ENCODE data around the gene MT1X. TPM values are rescaled to one million over a fixed set of nuclear protein-coding genes. Genes with fewer than 3 reads are reported as not detected.
"Not testable (repeated sequence)": the region's sequence is repeated elsewhere in the genome, so short reads cannot be mapped to it uniquely, and the experiment has no call there.

Gene MT1X
- polyA plus RNA-seq, 3 donors: 2,752 to 5,906 (median 2,980) TPM

GRCh38 chr16:56697456-56698155 is 15.3 kb downstream of the MT1X start:
- WGBS, 3 donors: 93 to 98% (median 93%) methylated on average over 5 of the region's 5 CpGs
- H3K27ac ChIP-seq (ENCODE audit: low read depth, low read length): no peak overlapping the region

- H3K27ac ChIP-seq (ENCODE audit: low read depth, low read length): no peak overlapping the region
- 7 to 100% (median 49%) methylated on average over 1 of the region's 1 CpG for WGBS, 3 donors
These were observed 17.9 kb downstream of the MT1X start for GRCh38 chr16:56700195-56700594.

- H3K27ac ChIP-seq (ENCODE audit: low read depth, low read length): no peak overlapping the region
- WGBS, 3 donors: 93 to 100% (median 100%) methylated on average over 1 of the region's 1 CpG
These were observed 18.4 kb downstream of the MT1X start for GRCh38 chr16:56700631-56701030.

- H3K27ac ChIP-seq (ENCODE audit: low read depth, low read length): no peak overlapping the region
- 86 to 90% (median 86%) methylated on average over 7 of the region's 7 CpGs for WGBS, 3 donors
These were observed 19.3 kb downstream of the MT1X start for GRCh38 chr16:56701534-56701933.

- 86 to 88% (median 86%) methylated on average over 5 of the region's 5 CpGs for WGBS, 3 donors
- H3K27ac ChIP-seq (ENCODE audit: low read depth, low read length): no peak overlapping the region
These were observed 20.6 kb downstream of the MT1X start for GRCh38 chr16:56702836-56703235.

- WGBS, 3 donors: 62 to 74% (median 70%) methylated on average over 13 of the region's 13 CpGs
- no peak overlapping the region for H3K27ac ChIP-seq (ENCODE audit: low read depth, low read length)
These were observed 26.5 kb downstream of the MT1X start for GRCh38 chr16:56708525-56709442.

GRCh38 chr16:56709443-56710040 is 27.3 kb downstream of the MT1X start:
- H3K27ac ChIP-seq (ENCODE audit: low read depth, low read length): no peak overlapping the region
- WGBS, 3 donors: 86 to 92% (median 88%) methylated on average over 4 of the region's 4 CpGs

GRCh38 chr16:56710181-56710737 is 28.0 kb downstream of the MT1X start:
- H3K27ac ChIP-seq (ENCODE audit: low read depth, low read length): no peak overlapping the region
- 66 to 88% (median 85%) methylated on average over 3 of the region's 3 CpGs for WGBS, 3 donors

- no peak overlapping the region for H3K27ac ChIP-seq (ENCODE audit: low read depth, low read length)
- 89 to 95% (median 94%) methylated on average over 2 of the region's 2 CpGs for WGBS, 3 donors
These were observed 29.6 kb downstream of the MT1X start for GRCh38 chr16:56711862-56712261.

- 89 to 93% (median 91%) methylated on average over 2 of the region's 2 CpGs for WGBS, 3 donors
- no peak overlapping the region for H3K27ac ChIP-seq (ENCODE audit: low read depth, low read length)
These were observed 31.5 kb downstream of the MT1X start for GRCh38 chr16:56713794-56714193.

GRCh38 chr16:56715126-56715525 is 32.9 kb downstream of the MT1X start:
- 81 to 86% (median 85%) methylated on average over 4 of the region's 4 CpGs for WGBS, 3 donors
- no peak overlapping the region for H3K27ac ChIP-seq (ENCODE audit: low read depth, low read length)

GRCh38 chr16:56716761-56717160 is 34.5 kb downstream of the MT1X start:
- no peak overlapping the region for H3K27ac ChIP-seq (ENCODE audit: low read depth, low read length)
- WGBS, 3 donors: 78 to 85% (median 79%) methylated on average over 3 of the region's 3 CpGs

GRCh38 chr16:56717532-56717931 is 35.3 kb downstream of the MT1X start:
- not testable (repeated sequence) for H3K27ac ChIP-seq (ENCODE audit: low read depth, low read length)
- 94 to 98% (median 95%) methylated on average over 2 of the region's 2 CpGs for WGBS, 3 donors

- H3K27ac ChIP-seq (ENCODE audit: low read depth, low read length): no peak overlapping the region
- WGBS, 3 donors: 66 to 82% (median 68%) methylated on average over 5 of the region's 5 CpGs
These were observed 40.1 kb downstream of the MT1X start for GRCh38 chr16:56722200-56722842.

- 91 to 98% (median 91%) methylated on average over 3 of the region's 3 CpGs for WGBS, 3 donors
These were observed 41.9 kb downstream of the MT1X start for GRCh38 chr16:56724191-56724590.

GRCh38 chr16:56726283-56726682 is 44.0 kb downstream of the MT1X start:
- H3K27ac ChIP-seq (ENCODE audit: low read depth, low read length): no peak overlapping the region
- WGBS, 3 donors: 79 to 86% (median 85%) methylated on average over 2 of the region's 2 CpGs

More at GRCh38 chr16:56724191-56724590, 41.9 kb downstream of the MT1X start:
- no peak overlapping the region for H3K27ac ChIP-seq (ENCODE audit: low read depth, low read length)

GRCh38 chr16:56726926-56727325 is 44.7 kb downstream of the MT1X start:
- 92 to 95% (median 94%) methylated on average over 6 of the region's 6 CpGs for WGBS, 3 donors
- no peak overlapping the region for H3K27ac ChIP-seq (ENCODE audit: low read depth, low read length)

- 93 to 97% (median 93%) methylated on average over 1 of the region's 1 CpG for WGBS, 3 donors
- H3K27ac ChIP-seq (ENCODE audit: low read depth, low read length): no peak overlapping the region
These were observed 45.8 kb downstream of the MT1X start for GRCh38 chr16:56728027-56728426.

Measured in adipose tissue (tissue), 3 donors.